Measurements from ENCODE around the gene SLC24A4. TPM values are rescaled to one million over a fixed set of nuclear protein-coding genes. Genes with fewer than 3 reads are reported as not detected.
A peak's percentile ranks its signal among the peaks of the same experiment; 100 is the strongest.

The SLC24A4 gene
- total RNA-seq, 4 donors from 2014 or later, result 0.08 to 0.37 (median 0.22) TPM

DNA sequence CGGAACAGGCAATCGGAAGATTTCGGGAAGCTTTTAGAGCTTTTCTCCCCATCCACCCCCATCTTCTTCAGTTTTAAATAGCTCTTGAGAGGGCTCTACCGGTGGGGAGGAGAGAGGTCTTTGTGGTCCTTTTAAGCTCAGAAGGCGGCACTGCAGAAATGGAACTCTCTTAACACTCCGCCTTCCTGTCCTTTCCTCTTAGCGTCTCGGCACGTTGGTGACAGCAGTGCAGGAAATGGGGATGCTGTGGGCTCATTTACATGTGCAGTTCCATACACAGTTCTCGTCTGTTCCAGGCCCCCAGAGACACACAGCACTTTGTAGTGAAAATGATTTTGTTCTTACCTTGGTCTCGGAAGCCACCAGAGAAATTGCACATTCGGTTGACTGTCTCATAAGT lies 140.2 kb downstream of the SLC24A4 start:
- intact Hi-C loops (cut with DNase I; ENCODE audit: low total_unique reads), result no loop called here
- no peak overlapping the region for H3K4me3 ChIP-seq (ENCODE audit: low read depth, poor library complexity, severe bottlenecking)
- 75% methylated on average over 12 of the region's 12 CpGs for WGBS, 2 donors
- peak in 1 of 2 donors; percentile 81 for DNase-seq (ENCODE audit: low spot score in 2 of 2)
- TF ChIP-seq POLR2A (IDR thresholded peaks at IDR 0.05), result no peak
- TF ChIP-seq, protein P1, sequence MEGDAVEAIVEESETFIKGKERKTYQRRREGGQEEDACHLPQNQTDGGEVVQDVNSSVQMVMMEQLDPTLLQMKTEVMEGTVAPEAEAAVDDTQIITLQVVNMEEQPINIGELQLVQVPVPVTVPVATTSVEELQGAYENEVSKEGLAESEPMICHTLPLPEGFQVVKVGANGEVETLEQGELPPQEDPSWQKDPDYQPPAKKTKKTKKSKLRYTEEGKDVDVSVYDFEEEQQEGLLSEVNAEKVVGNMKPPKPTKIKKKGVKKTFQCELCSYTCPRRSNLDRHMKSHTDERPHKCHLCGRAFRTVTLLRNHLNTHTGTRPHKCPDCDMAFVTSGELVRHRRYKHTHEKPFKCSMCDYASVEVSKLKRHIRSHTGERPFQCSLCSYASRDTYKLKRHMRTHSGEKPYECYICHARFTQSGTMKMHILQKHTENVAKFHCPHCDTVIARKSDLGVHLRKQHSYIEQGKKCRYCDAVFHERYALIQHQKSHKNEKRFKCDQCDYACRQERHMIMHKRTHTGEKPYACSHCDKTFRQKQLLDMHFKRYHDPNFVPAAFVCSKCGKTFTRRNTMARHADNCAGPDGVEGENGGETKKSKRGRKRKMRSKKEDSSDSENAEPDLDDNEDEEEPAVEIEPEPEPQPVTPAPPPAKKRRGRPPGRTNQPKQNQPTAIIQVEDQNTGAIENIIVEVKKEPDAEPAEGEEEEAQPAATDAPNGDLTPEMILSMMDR (IDR thresholded peaks at IDR 0.05), result no peak

DNA sequence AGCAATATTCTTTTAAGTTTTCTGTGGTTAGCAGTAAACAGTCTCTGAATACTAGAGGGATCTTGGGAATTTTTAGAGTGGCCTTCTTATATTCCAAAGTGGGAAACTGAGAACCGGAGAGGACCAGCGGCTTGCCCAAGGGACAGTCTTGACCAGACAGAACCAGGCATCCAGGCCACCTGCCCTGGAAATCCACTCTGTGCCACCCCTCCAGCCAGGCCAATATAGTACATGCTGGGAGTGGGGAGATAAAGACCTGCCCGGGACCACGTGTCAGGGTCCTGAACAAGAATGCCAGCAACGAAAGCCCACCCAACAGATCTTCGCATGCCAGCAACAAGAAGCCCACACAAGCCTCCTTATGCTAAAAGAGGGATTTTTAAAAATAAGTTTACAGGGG lies 141.2 kb downstream of the SLC24A4 start:
- WGBS, 2 donors, result 92 to 93% methylated on average over 6 of the region's 6 CpGs
- TF ChIP-seq, protein P1 (IDR thresholded peaks at IDR 0.05), result no peak
- no peak for TF ChIP-seq POLR2A (IDR thresholded peaks at IDR 0.05)
- H3K4me3 ChIP-seq (ENCODE audit: low read depth, poor library complexity, severe bottlenecking), result no peak overlapping the region
- intact Hi-C loops (cut with DNase I; ENCODE audit: low total_unique reads), result no loop called here
- DNase-seq (ENCODE audit: low spot score in 2 of 2), result peak in 1 of 2 donors; percentile 49

DNA sequence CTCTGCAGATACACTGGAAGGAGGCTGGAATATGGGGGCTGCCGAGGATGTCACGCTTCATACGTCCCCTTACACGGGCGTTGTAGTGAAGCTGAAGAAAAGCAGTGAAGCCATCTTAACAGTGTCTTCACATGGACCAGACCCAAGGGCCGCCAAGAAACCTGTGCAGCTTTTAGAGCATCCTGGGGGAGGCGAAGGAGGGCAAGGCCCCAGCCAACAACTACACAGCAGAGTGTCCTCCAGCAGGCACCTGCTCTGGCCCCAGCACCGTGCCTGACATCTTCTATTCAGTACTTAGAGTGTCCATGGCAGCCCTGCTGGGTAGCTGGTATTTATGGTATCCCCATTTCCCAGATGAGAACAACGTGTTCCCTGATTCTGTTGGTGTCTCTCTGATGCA lies 141.8 kb downstream of the SLC24A4 start:
- TF ChIP-seq, protein P1 (IDR thresholded peaks at IDR 0.05), result no peak
- TF ChIP-seq POLR2A (IDR thresholded peaks at IDR 0.05), result no peak
- whole genome bisulfite sequencing, 2 donors, result 90 to 94% methylated on average over 9 of the region's 9 CpGs
- peak in 1 of 2 donors; percentile 62 for DNase-seq (ENCODE audit: low spot score in 2 of 2)
- H3K4me3 ChIP-seq (ENCODE audit: low read depth, poor library complexity, severe bottlenecking), result no peak overlapping the region
- intact Hi-C loops (cut with DNase I; ENCODE audit: low total_unique reads), result no loop called here

DNA sequence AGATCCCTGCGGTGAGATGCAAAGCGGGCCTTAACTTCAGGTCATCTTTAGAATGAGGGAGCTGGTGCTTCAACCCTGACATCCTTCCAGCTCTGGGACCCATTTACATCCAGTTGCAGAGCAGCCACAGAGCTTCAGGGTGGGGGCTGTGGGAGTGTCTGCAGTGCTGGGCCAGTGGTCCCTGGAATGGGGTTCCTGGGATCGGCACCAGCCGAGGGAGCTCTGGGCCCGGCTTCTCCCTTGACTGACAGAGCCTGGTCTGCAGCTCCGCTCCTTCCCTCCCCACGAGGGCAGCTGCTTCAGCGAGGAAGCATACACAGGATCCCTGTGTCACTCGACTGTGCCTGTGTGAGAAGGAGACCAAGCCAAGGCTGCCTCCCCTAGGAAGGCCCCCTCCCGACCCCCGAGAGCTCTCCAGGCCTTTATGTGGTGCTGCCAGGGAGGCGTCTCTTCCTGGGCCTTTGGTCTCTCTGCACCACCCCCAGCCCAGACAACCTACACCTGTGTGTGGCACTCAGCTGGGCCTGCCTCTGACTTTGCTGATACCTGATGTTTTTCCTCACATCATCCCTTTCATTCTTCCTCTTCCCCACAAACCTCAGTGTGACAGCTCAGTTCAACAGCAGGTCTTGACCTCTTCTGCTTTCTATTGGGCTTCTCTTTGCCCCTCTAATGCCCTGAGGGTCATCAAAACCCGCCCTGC lies 142.5 kb downstream of the SLC24A4 start:
- WGBS, 2 donors, result 76 to 80% methylated on average over 13 of the region's 13 CpGs
- no peak overlapping the region for H3K4me3 ChIP-seq (ENCODE audit: low read depth, poor library complexity, severe bottlenecking)
- TF ChIP-seq POLR2A (IDR thresholded peaks at IDR 0.05), result no peak
- TF ChIP-seq, protein P1 (IDR thresholded peaks at IDR 0.05), result no peak
- intact Hi-C loops (cut with DNase I; ENCODE audit: low total_unique reads), result no loop called here
- DNase-seq (ENCODE audit: low spot score in 2 of 2), result peak in 1 of 2 donors; percentile 67

DNA sequence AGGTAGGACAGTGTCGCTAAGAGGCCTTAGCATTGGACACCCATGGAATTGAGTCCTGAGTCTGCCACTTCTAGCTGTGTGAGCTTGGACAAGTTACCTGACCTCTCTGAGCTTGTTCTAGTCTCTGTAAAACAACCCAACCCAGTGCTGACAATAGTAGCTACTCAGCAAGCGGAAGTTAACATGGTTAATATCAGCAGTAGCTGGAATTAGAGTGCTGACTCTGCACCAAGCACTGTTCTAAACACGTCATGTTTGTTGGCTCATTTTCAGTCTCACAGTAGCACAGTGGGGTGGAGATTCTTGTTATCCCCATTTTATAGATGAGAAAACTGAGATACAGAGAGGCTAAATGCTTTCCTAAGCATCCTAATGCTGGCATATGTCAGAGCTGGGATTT lies 143.1 kb downstream of the SLC24A4 start:
- 51 to 57% methylated on average over 3 of the region's 3 CpGs for WGBS, 2 donors
- TF ChIP-seq, protein P1 (IDR thresholded peaks at IDR 0.05), result no peak
- TF ChIP-seq POLR2A (IDR thresholded peaks at IDR 0.05), result no peak
- H3K4me3 ChIP-seq (ENCODE audit: low read depth, poor library complexity, severe bottlenecking), result no peak overlapping the region
- DNase-seq (ENCODE audit: low spot score in 2 of 2), result no peak
- intact Hi-C loops (cut with DNase I; ENCODE audit: low total_unique reads), result no loop called here

DNA sequence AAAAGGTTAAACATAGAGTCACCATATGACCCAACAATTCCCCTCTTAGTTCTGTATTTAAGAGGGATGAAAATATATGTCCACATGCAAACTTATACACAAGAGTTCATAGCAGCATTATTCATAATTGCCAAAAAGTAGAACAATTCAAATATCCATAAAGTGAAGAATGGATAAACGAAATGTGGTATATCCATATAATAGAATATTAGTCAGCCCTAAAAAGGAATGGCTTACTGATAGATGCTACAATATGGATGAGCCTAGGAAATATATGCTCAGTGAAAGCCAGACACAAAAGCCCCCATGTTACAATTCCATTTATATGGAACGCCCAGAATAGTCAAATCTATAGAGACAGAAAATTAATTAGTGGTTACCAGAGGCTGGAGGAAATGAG lies 146.6 kb downstream of the SLC24A4 start:
- intact Hi-C loops (cut with DNase I; ENCODE audit: low total_unique reads), result no loop called here
- no peak for DNase-seq (ENCODE audit: low spot score in 2 of 2)
- no peak overlapping the region for H3K4me3 ChIP-seq (ENCODE audit: low read depth, poor library complexity, severe bottlenecking)
- TF ChIP-seq, protein P1 (IDR thresholded peaks at IDR 0.05), result no peak
- WGBS, 2 donors, result 95 to 96% methylated on average over 2 of the region's 2 CpGs
